Coronary artery (tissue), 2 donors: ENCODE data around the gene ADM.
A peak's percentile ranks its signal among the peaks of the same experiment; 100 is the strongest.

Experiments
- DNase-seq: peaks from one replicate; pipeline ENCODE4 v3.0.0-alpha.2; 2017; ENCODE audit warnings: low spot score
- H3K27ac ChIP-seq, 2 donors: fragments of 200-600 bp; sonication (generic); one replicate each; pipeline ENCODE4 v1.5.1; 2016 to 2019
- H3K4me3 ChIP-seq: fragments of 200-600 bp; sonication (generic); 2 replicates; pipeline ENCODE4 v1.5.1; 2016; ENCODE audit warnings: mild to moderate bottlenecking, moderate library complexity
- TF ChIP-seq, protein P1 (sequence below): fragments of 200-600 bp; sonication (generic); IDR thresholded peaks from one replicate; pipeline ENCODE4 v1.5.1; 2019; ENCODE audit warnings: antibody characterized with exemption

The ADM gene

DNA sequence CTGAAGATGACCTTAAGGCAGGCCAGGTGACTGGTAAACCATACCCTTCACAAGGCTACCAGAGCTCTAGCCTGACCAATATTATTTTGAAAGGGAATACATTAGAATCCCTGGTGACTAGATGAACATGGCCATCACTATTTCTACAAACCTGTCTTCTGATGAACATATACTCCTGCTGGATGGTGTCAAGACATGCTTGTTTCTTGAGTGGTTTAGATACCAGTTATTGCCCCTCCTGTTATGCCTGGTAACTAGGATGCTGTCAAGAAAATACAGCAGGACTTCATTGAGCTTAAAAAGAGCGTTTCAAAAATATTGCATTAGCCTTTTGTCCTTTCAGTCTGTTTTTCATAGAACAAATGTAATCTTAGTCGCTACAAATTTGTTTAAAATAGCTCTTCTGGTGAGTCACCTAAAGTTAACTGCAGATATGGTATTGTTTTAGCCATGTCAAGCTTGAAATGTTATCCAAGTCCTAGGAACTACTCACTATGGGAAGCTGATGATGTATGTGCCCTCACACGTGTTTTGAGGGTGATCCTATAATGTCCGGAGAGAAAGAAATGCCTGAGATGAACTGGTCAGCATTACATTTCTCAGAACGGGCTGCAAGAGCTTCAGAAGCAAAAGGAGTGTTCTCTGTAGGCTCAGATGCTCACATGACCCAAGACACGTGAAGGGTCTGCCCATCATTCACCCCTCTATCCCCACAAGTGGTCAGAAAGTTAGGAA lies 20.6 kb downstream of the ADM start:
- TF ChIP-seq, protein P1, sequence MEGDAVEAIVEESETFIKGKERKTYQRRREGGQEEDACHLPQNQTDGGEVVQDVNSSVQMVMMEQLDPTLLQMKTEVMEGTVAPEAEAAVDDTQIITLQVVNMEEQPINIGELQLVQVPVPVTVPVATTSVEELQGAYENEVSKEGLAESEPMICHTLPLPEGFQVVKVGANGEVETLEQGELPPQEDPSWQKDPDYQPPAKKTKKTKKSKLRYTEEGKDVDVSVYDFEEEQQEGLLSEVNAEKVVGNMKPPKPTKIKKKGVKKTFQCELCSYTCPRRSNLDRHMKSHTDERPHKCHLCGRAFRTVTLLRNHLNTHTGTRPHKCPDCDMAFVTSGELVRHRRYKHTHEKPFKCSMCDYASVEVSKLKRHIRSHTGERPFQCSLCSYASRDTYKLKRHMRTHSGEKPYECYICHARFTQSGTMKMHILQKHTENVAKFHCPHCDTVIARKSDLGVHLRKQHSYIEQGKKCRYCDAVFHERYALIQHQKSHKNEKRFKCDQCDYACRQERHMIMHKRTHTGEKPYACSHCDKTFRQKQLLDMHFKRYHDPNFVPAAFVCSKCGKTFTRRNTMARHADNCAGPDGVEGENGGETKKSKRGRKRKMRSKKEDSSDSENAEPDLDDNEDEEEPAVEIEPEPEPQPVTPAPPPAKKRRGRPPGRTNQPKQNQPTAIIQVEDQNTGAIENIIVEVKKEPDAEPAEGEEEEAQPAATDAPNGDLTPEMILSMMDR, result no peak
- DNase-seq, result no peak
- H3K27ac ChIP-seq, result peak overlapping the region; percentile 31 to 64
- H3K4me3 ChIP-seq, result no peak overlapping the region

DNA sequence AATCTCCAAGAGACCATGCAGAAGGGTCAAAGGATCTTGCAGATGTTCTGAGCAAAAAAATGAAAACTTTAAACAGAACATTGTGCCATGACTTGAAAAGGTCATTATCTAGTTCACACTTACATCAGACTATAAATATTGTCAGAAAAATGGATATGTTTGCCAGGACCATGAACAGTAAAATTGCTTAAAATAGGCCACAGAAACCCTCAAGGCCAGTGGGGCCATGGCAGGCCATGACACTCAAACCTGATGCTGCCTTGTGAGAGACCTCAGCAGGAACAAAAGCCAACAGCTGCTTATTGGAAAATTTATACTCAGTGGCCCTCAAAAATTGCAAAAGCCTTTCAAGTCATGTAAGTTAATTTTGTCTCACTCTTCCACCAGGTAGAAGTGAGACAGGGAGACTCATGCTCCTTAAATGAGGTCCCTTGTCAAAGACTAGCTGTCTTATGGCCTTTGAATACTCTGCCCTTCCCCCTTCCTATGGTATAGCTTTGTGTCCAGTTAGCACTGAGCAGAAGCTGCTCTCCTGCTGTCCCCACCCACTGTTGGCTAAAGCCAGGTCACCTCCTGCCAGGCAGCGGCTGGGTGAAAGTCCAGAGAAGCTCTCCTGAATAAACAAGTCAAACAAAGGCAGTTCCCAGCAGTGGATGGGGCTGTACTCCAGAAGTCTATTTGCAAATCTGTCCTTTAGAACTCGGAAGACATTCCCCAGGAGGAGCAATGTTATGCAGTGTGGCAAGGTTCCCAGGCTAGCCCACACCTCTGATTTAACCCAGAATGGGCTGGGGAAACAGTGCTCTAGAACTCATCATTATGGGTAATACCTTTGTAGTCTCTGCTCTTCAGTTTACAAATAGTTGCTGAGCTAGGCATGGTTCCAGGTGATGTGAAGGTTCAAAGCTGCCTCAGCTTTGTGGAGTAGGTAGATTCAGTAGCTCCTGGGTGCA lies 21.4 kb downstream of the ADM start:
- H3K27ac ChIP-seq, result peak overlapping the region; percentile 31 to 64
- TF ChIP-seq, protein P1, result no peak
- H3K4me3 ChIP-seq, result no peak overlapping the region
- no peak for DNase-seq

DNA sequence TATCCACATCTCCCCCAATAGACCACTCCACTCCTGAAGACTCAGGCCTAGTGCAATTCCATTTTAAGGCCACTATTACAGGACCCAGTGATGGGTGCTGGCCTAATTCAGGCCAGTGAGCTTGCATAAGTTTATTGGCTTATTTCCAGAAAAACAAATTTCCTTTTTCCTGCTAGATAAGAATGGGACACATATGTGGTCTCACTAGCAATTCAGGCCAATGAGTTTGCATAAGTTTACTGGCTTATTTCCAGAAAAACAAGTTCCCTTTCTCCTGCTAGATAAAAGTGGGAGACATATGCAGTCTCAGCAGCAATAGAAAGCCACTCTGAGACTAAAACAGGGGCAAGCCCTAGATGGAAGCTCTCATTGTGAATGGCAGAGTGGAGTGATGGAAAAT lies 22.4 kb downstream of the ADM start:
- TF ChIP-seq, protein P1, result no peak
- H3K27ac ChIP-seq, result peak overlapping the region; percentile 31 to 64
- DNase-seq, result no peak
- no peak overlapping the region for H3K4me3 ChIP-seq

DNA sequence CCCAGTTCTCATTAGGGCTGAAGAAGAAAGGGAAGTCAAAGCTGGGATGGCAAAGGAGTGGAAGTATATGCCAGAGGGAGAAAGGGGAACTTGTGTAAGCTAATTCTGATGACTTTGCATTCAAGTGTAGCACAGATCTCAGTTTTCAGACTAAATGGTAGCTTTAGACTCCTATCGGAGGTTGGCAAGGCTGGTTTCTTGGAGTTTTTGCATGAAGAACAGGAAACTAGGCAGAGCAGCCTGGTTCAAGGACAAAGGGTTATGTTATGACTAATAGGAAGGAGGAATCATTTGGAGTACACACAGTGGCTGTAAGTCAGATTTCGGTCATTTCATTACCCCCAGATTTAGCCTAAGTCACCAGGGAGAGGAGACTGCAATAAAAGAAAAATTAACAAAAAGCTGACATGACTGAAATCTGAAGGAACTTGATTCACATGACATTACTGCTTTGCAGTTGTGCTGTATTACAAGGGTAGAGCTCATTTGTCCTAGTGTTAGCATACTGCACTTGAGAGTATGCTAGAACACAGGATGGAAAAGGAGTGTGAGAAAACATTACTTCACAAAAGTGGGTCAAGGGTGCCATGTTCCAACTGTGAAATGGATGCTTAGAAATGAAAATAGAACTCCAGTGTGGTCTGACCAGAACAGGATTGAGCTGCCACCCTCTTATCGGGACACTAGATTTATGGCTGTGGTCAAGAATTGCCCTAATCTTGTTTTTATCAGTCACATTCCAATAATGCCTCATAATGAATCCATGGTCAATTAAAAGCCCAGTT lies 23.6 kb downstream of the ADM start:
- Histone ChIP-seq H3K27ac (peak overlapping the region; percentile 3 to 42), H3K4me3 (no peak overlapping the region)
- TF ChIP-seq, protein P1, result no peak
- DNase-seq, result no peak

DNA sequence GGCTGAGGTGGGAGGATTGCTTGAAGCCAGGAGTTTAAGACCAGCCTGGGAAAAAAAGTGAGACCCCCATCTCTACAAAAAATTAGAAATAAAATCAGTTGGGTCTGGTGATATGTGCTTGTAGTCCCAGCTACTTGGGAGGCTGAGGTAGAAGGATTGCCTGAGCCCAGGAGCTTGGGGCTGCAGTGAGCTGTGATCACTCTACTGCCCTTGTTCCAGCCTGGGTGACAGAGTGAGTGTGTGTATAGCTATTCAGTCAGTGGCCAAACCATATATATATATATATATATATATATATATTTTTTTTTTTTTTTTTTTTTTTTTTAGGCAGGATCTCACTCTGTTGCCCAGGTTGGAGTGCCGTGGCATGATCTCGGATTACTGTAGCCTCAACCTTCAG lies 24.5 kb downstream of the ADM start:
- H3K4me3 ChIP-seq, result no peak overlapping the region
- H3K27ac ChIP-seq, result peak overlapping the region; percentile 3 to 42
- TF ChIP-seq, protein P1, result no peak
- no peak for DNase-seq

DNA sequence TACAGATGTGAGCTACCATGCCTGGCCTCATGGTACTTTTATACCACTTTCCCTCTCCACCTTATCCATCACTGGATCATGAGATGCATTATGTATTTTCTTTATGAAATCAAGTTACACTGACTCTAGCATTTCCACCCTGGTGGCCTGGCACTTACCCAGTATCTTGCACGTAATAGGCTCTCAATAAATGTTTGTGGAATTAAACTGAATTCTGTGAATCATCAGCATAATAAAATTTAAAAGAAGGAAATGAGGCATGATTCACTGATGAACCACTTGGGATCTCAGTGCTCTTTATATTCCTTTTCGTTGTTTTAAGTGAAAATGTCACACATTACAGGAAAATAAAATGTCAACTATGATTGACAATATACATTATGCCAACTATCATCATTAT lies 25.1 kb downstream of the ADM start:
- Histone ChIP-seq H3K27ac (peak overlapping the region in 1 of 2 donors; percentile 35), H3K4me3 (no peak overlapping the region)
- no peak for DNase-seq
- TF ChIP-seq, protein P1, result no peak
